GM19468 (cell line): ENCODE results near the gene RAB6B.

Experiments used
- ATAC-seq: cut with Tn5 transposase; IDR thresholded peaks from one replicate; pipeline ENCODE4 v1.9.1; 2021; ENCODE audit warnings: mild to moderate bottlenecking, moderate library complexity, moderate number of reproducible peaks; ENCODE audit not compliant: unreplicated experiment; ENCODE audit errors: extremely low read depth

Gene RAB6B

GRCh38 chr3:133825969-133826727 is 69.5 kb downstream of the RAB6B start:
- ATAC-seq: no peak

DNA sequence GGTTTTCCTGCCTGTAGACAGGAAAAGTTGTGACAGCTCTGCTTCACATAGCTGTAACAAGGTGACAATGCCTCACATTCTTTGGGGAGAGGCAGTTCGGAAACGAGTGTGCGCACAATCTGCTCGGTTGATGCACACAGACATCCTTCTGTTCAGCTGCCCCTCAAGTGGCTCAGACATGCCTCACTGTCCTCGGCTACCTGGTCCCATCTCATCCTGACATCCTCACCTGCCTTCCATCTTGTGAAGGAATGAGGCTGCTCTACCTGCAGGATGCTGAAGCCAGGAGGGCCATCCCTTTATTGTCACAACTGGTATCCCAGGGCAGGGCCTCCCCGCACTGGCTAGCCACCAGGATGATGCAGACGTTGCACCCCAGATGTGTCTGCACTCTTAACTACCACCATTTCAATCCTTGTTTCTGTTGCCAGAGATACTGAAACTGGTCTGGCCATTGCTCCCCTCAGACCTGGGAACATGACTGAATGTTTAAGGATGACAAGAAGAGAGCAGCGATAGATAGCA is 70.7 kb downstream of the RAB6B start:
- no peak for ATAC-seq

GRCh38 chr3:133821767-133822638 is 73.7 kb downstream of the RAB6B start:
- no peak for ATAC-seq

- no peak for ATAC-seq
These were observed 74.6 kb downstream of the RAB6B start for GRCh38 chr3:133820889-133821675.

DNA sequence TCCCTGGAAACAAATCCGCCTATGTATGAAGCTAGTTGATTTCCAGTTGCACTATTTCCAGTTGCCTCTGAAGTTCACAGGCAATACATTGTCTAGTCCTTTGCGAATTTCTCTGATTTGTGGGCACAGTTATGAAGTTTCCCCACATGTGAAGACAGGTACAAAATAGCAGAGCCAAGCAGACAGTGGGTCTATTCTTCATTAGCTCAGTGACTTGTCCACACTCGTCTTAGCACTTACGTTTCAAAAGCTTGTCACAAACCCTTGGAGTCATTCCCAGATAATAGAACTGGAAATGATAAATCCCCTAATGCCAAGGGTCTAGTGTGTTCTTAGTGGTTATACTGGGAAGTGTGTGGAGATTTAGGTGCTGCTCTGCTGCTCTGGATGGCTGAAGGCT is 75.6 kb downstream of the RAB6B start:
- no peak for ATAC-seq

- ATAC-seq: no peak
These were observed 80.3 kb downstream of the RAB6B start for GRCh38 chr3:133815386-133815785.

DNA sequence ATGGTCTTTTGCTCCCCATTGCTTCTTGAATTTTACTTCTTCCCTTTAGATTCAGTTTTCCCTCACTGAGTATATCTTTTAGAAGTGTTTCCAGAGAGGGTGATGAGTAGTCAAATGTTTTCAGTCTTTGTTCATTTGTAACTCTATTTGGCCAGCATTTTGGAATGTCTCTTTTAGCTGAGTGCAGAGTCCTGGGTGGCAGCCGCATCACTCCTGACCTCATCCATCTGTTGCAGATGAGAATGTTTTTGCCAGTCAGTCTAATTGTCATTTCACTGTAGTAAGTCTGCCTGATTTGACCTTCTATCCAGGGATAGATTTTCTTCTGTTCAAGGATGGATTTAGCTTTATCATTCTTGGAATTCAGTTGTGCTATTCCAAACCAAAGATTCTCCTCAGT is 82.8 kb downstream of the RAB6B start:
- ATAC-seq: no peak

DNA sequence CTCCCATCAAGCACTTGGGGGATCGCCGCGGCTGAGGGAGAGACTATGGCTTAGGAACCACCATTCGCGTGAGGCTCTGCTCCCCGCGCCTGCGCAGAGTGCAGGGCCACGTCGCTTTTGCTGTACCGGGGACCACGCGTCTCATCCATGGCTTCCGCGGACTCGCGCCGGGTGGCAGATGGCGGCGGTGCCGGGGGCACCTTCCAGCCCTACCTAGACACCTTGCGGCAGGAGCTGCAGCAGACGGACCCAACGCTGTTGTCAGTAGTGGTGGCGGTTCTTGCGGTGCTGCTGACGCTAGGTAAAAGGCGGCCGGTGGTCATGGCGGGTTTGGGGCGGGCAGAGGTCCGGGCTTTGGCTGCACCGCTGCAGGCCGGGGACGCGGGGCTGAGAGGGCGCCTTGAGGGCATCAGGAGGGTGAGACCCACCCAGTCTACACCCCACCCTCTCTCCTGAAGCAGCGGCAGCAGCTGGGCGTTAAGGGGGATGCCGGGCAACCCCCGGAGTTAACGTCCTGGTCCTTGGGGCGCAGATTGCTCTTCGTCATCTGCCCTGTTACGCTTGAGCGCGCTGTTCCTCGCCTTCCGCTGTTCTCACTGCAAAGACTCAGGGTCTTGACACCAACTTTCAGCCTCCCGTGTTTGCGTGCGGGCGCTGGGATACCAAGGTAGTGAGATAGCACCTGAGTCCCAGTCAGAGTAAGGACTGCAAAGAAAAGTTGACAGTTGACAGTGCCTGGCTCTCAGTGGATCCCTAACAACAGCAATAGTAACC is 89.8 kb downstream of the RAB6B start, which contains the start of gene SRPRB:
TSS of gene SRPRB (plus strand) at position 114 of the 774 bp plus-strand sequence. CDS start at position 148, 34 bp downstream.
- ATAC-seq: peak; percentile 96

DNA sequence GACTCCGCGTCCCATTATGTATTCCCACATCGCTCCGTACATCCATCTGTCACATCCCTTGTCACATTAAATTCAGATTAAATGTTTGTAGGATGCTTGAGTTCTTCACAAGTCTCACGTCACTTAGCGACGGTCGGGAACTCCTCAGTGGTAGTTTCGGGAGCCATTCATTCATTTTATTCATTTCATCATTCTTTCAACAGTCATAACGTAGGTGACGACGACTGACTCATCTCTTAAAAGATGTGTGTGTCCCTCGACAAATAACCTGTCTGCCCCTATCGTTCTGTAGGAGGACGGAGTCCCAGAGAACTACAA is 90.3 kb downstream of the RAB6B start:
- no peak for ATAC-seq

DNA sequence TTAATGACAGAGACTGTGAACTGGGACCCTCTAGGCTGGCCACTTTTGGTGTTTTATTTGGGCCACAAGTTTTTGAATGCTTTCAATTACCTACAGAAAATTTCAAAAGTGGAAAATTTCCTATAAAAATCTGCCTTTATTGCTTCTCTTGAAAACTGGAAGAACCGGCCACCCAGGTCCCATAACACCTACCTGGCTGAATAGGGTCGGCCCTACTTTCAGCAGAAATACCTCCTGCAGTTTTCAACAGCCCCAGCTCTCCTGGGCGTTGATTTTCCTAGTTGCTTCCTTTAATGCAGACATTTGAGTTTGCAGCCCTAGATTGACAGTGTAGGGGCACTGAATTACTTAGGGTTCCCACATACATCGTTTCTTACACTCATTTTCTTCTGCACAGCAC is 90.8 kb downstream of the RAB6B start:
- ATAC-seq: no peak

GRCh38 chr3:133803469-133803868 is 92.2 kb downstream of the RAB6B start:
- ATAC-seq: no peak

DNA sequence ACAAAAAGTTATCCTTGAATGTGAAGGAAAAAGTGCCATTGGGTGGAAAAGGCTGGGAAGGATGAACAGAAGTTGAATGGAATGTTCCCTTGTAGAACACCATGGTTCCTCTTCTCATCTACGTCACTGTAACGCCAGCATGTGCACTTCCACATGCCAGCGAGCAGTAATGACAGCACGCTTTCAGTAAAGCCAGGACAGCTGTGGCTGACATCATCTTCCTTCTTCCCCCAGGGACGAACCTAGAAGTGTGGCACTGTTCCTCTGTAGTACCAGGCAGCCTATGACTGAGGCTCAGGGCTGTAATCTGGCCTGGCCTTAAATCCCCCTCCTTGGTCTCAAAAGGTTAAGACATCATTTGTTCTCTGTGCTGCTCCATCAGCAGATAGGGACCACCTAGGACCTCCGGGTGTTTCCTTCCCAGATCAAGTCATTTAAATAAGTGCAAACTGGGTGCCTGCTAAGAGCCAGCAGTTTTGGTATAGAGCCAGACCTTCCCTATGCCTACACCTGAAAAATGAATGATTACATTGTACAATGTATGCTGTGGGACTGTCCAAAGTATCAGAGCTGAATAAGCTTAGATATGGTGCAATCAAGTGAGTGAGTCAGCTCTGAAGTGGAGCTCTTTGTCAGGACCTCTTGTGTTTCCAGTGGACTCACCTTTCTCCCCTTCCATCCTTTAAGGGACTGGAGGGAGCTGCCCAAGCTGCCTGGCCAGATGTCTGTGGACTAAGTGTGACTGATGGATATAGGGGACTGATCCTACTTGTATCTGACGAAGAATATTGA is 95.7 kb downstream of the RAB6B start:
- ATAC-seq: no peak

- no peak for ATAC-seq
These were observed 98.1 kb downstream of the RAB6B start for GRCh38 chr3:133797396-133798105.

DNA sequence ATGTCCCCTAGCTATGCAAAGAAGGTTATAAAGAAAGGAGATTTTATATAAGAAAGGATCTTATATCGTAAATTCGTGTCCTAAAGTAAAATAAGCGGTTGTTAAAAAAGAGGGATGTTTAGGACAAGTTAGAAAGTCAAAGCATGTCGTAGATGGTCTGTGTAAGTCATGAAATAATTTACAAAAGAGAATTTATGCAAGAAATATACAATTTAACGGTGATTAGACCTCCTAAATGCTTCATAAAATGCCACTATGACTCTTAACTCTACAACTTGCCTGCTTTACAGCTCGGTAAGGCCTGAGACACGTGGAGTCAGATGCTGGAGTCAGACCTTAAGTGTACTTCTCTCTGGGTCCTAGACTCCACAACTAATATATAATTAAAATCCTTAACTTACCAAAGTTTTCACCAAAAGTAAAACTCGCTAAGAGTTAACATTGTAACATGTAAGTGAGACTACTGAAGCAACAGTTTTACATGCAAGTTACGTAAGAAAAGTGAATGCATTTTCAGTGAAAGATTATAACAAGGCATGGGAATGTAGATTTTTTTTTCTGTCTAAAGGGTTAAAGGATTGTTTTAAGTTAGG is 103.4 kb downstream of the RAB6B start:
- ATAC-seq: no peak

- no peak for ATAC-seq
These were observed 107.7 kb downstream of the RAB6B start for GRCh38 chr3:133788024-133788423.

DNA sequence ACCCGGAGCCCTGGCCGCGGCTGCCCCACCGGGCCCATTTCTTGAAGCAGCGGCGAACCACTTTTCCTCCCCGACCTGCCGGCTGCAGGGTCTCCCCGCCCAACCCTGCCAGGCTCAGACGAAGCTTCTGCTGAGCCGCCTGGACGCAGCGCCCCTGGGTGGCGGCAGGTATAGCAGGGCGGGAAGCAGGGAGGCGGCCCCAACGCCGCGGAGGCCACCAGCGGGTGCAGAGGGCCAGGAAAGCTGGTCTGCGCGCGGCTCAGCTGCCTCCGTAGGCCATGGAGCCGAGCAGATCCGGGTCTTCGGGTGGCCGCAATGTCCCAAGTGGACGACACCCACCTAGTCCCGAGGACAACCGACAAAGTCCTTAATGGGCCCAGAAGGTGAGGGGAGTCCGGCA is 111.9 kb downstream of the RAB6B start:
- no peak for ATAC-seq

GRCh38 chr3:133782454-133782853 is 113.2 kb downstream of the RAB6B start:
- no peak for ATAC-seq

DNA sequence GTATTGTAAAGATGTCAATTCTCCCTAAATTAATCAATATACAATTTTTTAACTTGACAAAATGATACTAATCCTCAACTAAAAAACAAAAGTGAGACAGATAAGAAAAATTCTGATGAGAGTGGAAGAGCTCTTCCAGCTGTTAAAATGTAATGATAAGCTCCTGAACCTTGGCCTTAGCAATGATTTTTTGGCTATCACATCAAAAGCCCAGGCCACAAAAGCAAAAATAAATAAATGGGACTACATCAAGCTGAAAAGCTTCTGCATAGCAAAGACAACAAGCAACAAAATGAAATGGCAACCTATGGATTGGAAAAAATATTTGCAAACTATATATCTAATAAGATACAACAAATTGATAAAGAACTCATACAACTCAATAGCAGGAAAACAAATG is 114.1 kb downstream of the RAB6B start:
- ATAC-seq: no peak
